Panc1 (cell line): Measurements from ENCODE around the gene CLDN7.

ENCODE experiments used
- CTCF ChIP-seq: fragments of 450-650 bp; IDR thresholded peaks from 2 replicates; pipeline ENCODE4 v1.5.1; 2017; ENCODE audit warnings: mild to moderate bottlenecking
- POLR2AphosphoS5 ChIP-seq: IDR thresholded peaks from 2 replicates; pipeline ENCODE4 v1.6.1; 2012; ENCODE audit warnings: mild to moderate bottlenecking, low read depth, low read length, moderate library complexity
- TCF7L2 ChIP-seq: IDR thresholded peaks from 2 replicates; pipeline ENCODE4 v1.6.1; 2011; ENCODE audit warnings: mild to moderate bottlenecking, low read depth, low read length, inconsistent platforms

DNA sequence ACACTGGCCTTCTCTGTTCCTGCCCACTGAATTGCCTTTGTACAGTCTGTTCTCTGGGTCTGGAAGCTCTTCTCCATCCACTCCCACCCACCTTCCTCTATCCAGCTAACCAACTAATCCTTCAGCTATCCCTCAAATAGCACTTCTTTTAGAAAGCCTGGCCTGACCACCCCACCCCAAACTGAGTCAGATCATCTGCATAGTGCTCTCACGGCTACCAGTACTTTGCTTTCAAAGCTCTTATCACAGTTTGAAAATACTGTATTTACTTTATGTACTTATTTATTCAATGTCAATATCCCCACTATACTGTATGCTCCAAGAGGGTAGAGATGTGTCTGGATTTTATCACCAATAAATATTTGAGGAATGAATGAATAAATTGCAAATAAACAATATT is 4.5 kb upstream of the CLDN7 start:
- TF ChIP-seq CTCF: no peak
- no peak for TF ChIP-seq POLR2AphosphoS5
- no peak for TF ChIP-seq TCF7L2
